22Rv1 (cell line): ENCODE data around the gene DESI1.

Experiments
- ZFX ChIP-seq: fragments of 450-650 bp; IDR thresholded peaks from 2 replicates; pipeline ENCODE4 v1.6.1; 2017; ENCODE audit warnings: antibody characterized with exemption, borderline replicate concordance
- TF ChIP-seq, protein P1 (sequence below): fragments of 450-650 bp; IDR thresholded peaks from 2 replicates; pipeline ENCODE4 v1.5.1; 2017; ENCODE audit warnings: mild to moderate bottlenecking

DNA sequence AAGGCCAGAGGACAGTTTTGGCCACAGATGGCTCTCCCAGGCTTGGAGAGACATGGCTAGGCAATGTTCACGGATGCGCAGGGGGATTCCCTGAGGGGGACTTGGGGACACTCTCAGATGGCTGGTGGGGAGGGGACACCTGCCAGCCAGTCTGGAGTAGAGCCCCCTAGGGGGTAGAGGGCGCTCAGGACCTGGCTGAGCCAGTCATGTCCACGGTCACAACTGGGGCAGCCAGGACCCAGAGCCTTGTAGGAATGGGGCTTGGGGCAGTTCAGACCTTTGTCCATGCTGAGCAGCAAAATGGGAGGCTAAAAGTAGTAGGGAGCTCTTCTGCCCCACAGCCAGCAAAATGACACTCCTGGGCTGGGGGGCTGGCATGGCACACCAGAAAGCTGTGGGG, 58.4 kb downstream of the DESI1 start:
- TF ChIP-seq ZFX: no peak
- TF ChIP-seq, protein P1, sequence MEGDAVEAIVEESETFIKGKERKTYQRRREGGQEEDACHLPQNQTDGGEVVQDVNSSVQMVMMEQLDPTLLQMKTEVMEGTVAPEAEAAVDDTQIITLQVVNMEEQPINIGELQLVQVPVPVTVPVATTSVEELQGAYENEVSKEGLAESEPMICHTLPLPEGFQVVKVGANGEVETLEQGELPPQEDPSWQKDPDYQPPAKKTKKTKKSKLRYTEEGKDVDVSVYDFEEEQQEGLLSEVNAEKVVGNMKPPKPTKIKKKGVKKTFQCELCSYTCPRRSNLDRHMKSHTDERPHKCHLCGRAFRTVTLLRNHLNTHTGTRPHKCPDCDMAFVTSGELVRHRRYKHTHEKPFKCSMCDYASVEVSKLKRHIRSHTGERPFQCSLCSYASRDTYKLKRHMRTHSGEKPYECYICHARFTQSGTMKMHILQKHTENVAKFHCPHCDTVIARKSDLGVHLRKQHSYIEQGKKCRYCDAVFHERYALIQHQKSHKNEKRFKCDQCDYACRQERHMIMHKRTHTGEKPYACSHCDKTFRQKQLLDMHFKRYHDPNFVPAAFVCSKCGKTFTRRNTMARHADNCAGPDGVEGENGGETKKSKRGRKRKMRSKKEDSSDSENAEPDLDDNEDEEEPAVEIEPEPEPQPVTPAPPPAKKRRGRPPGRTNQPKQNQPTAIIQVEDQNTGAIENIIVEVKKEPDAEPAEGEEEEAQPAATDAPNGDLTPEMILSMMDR: no peak
